Body of pancreas (tissue), 4 donors: ENCODE measurements around the gene F2RL2. TPM values are rescaled to one million over a fixed set of nuclear protein-coding genes. Genes with fewer than 3 reads are reported as not detected.
A peak's percentile ranks its signal among the peaks of the same experiment; 100 is the strongest.
"Not testable (repeated sequence)": the region's sequence is repeated elsewhere in the genome, so short reads cannot be mapped to it uniquely, and the experiment has no call there.

Experiments used
- ATAC-seq: fragments of 150-250 bp; one replicate; pipeline ENCODE4 v1.9.1; 2016
- DNase-seq, 4 donors: peaks; one replicate each; pipeline ENCODE4 v3.0.0-alpha.2; 2019
- H3K27ac ChIP-seq, 4 donors: fragments of 200-600 bp; sonication (generic); 1 replicate in 3 of 4; 2 replicates in 1 of 4; pipeline versions ENCODE4 v1.5.1 to v1.6.1; 2016 to 2019; ENCODE audit warnings: mild to moderate bottlenecking in 1 of 4, mixed read lengths in 1 of 4, moderate library complexity in 1 of 4
- H3K27me3 ChIP-seq, 2 donors: fragments of 200-600 bp; sonication (generic); one replicate each; pipeline ENCODE4 v1.6.0; 2016; ENCODE audit warnings: mild to moderate bottlenecking in 1 of 2
- H3K36me3 ChIP-seq, 2 donors: fragments of 200-600 bp; sonication (generic); replicated peaks in 1 of 2; 2 replicates each; pipeline ENCODE4 v1.5.1; 2016; ENCODE audit warnings: low read depth in 2 of 2; ENCODE audit not compliant: insufficient read depth in 1 of 2
- H3K4me1 ChIP-seq: fragments of 200-600 bp; sonication (generic); one replicate; pipeline ENCODE4 v1.6.0; 2016
- H3K4me3 ChIP-seq, 2 donors: fragments of 200-600 bp; sonication (generic); 1 replicate in 1 of 2; 2 replicates in 1 of 2; pipeline ENCODE4 v1.5.1; 2016 to 2019
- H3K9me3 ChIP-seq, 3 donors: fragments of 200-600 bp; sonication (generic); 1 replicate in 2 of 3; 2 replicates in 1 of 3; pipeline ENCODE4 v1.5.1; 2016
- CTCF ChIP-seq, 7 experiments: fragments of 450-650 bp in 4 of 7; fragments of 200-600 bp in 3 of 7; sonication (generic) in 3 of 7; IDR thresholded peaks; one replicate each; pipeline ENCODE4 v1.5.1; 2016 to 2019; ENCODE audit warnings: antibody characterized with exemption in 7 of 7
- POLR2A ChIP-seq, 3 donors: fragments of 450-650 bp; IDR thresholded peaks; one replicate each; pipeline ENCODE4 v1.6.1; 2016; ENCODE audit warnings: antibody characterized with exemption in 3 of 3, mild to moderate bottlenecking in 2 of 3
- WGBS, 2 donors: methylation state at CpG; one replicate each; pipeline ENCODE4 v1.1.5; 2017; 5-methylcytosine and 5-hydroxymethylcytosine counted together
- intact Hi-C: fragments of 100-400 bp; cut with DNase I; formaldehyde crosslinking; loops from one replicate; pipeline ENCODE4 v1.15.1; 2023
- total RNA-seq, 2 donors: library from RNA; depleted of rRNA; stranded (reverse); fragments of >200 nt; gene quantifications; one replicate each; pipeline ENCODE4 v1.1.0, GENCODE V29; 2016

The F2RL2 gene
- total RNA-seq, 2 donors from 2014 or later, result 0.78 TPM; not detected in 1

GRCh38 chr5:76604838-76605237 is 18.4 kb downstream of the F2RL2 start:
- Histone ChIP-seq H3K36me3 (no peaks in the 10 kb centered on the region), H3K4me3 (no peak overlapping the region), H3K27me3 (no peaks in the 10 kb centered on the region), H3K4me1 (no peaks in the 10 kb centered on the region), H3K9me3 (no peaks in the 10 kb centered on the region), H3K27ac (no peak overlapping the region)
- TF ChIP-seq CTCF (IDR thresholded peaks at IDR 0.05) (no peak), POLR2A (IDR thresholded peaks at IDR 0.05) (no peak)
- DNase-seq (no peak), ATAC-seq (no peak)
- intact Hi-C loops, result no loop called here
- 48 to 96% methylated on average over 2 of the region's 2 CpGs for WGBS, 2 donors

GRCh38 chr5:76603991-76604390 is 19.2 kb downstream of the F2RL2 start:
- H3K9me3 ChIP-seq, H3K4me1 ChIP-seq, H3K27ac ChIP-seq, DNase-seq, intact Hi-C loops, ATAC-seq, H3K36me3 ChIP-seq, H3K27me3 ChIP-seq, H3K4me3 ChIP-seq: not testable (repeated sequence)
- WGBS, 2 donors, result 86 to 94% methylated on average over 1 of the region's 1 CpG

- TF ChIP-seq CTCF (IDR thresholded peaks at IDR 0.05), result no peak
- TF ChIP-seq POLR2A (IDR thresholded peaks at IDR 0.05), result no peak
- intact Hi-C loops, result no loop called here
Measured at GRCh38 chr5:76602094-76602726, 21.0 kb downstream of the F2RL2 start.

GRCh38 chr5:76601470-76601869 is 21.7 kb downstream of the F2RL2 start:
- no peak for TF ChIP-seq POLR2A (IDR thresholded peaks at IDR 0.05)
- peak; percentile 42 to 67 (median 58) for TF ChIP-seq CTCF (IDR thresholded peaks at IDR 0.05)
- ATAC-seq, result peak; percentile 74
- no peaks in the 10 kb centered on the region for H3K27me3 ChIP-seq
- intact Hi-C loops, result no loop called here
- no peak overlapping the region for H3K27ac ChIP-seq
- H3K9me3 ChIP-seq, result no peaks in the 10 kb centered on the region
- H3K36me3 ChIP-seq, result no peaks in the 10 kb centered on the region
- no peaks in the 10 kb centered on the region for H3K4me1 ChIP-seq
- H3K4me3 ChIP-seq, result no peak overlapping the region
- WGBS, 2 donors, result 22 to 27% methylated on average over 3 of the region's 3 CpGs
- DNase-seq, result peak in 2 of 4 donors; percentile 19 to 35

More at GRCh38 chr5:76602094-76602726, 21.0 kb downstream of the F2RL2 start:
- Histone ChIP-seq H3K27ac (no peak overlapping the region), H3K4me1 (no peaks in the 10 kb centered on the region), H3K4me3 (no peak overlapping the region), H3K36me3 (no peaks in the 10 kb centered on the region), H3K27me3 (no peaks in the 10 kb centered on the region), H3K9me3 (no peaks in the 10 kb centered on the region)
- 80 to 91% methylated on average over 2 of the region's 2 CpGs for WGBS, 2 donors
- no peak for ATAC-seq
- no peak for DNase-seq

GRCh38 chr5:76600716-76601115 is 22.5 kb downstream of the F2RL2 start:
- H3K4me1 ChIP-seq, result no peaks in the 10 kb centered on the region
- H3K36me3 ChIP-seq, result no peaks in the 10 kb centered on the region
- TF ChIP-seq POLR2A (IDR thresholded peaks at IDR 0.05) (no peak), CTCF (IDR thresholded peaks at IDR 0.05) (no peak)
- no peaks in the 10 kb centered on the region for H3K9me3 ChIP-seq
- no peak overlapping the region for H3K27ac ChIP-seq
- no peak overlapping the region for H3K4me3 ChIP-seq
- no peaks in the 10 kb centered on the region for H3K27me3 ChIP-seq
- DNase-seq (no peak), ATAC-seq (no peak)
- intact Hi-C loops, result no loop called here
- WGBS, 2 donors, result 71 to 72% methylated on average over 4 of the region's 4 CpGs
